SIG-M5 treated with dmso at 0.1 percent for 504 hours (cell line): ENCODE data around the gene TMED10.
A peak's percentile ranks its signal among the peaks of the same experiment; 100 is the strongest.
"Not testable (repeated sequence)": the region's sequence is repeated elsewhere in the genome, so short reads cannot be mapped to it uniquely, and the experiment has no call there.

Experiments used
- DNase-seq: peaks from one replicate; lab custom pipeline; 2025; ENCODE audit not compliant: unreplicated experiment; lab: John Stamatoyannopoulos, UW

The TMED10 gene

DNA sequence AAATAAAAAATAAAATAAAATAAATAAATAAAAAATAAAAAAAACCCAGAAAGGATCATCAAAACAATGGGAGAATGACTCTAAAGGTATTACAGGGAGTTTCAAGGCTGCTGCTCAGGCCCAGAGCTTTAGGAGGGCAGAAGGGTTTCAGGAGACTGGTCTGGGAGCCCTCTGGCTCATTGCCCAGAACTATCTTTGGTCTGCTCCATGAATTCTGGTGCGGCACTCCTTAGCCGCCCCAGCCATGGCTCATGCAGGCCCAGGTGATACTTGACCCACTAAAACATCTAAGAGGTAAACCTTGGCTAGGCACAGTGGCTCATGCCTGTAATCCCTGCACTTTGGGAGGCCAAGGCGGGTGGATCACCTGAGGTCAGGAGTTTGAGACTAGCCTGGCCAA lies 14.7 kb upstream of the TMED10 start:
- DNase-seq, result no peak

DNA sequence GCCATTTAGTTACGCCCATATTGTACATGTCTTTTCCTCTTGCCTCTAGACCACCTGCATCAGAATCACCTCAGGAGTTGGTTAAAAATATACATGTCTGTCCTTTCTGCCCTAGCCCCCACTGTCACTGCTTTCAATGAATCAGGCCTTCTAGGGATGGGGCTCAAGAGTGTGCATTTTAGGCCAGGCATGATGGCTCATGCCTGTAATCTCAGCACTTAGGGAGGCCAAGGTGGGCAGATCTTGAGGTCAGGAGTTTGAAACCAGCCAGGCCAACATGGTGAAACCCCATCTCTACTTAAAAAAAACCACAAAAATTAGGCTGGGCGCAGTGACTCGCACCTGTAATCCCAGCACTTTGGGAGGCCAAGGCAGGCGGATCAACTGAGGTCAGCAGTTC lies 13.6 kb upstream of the TMED10 start:
- no peak for DNase-seq

DNA sequence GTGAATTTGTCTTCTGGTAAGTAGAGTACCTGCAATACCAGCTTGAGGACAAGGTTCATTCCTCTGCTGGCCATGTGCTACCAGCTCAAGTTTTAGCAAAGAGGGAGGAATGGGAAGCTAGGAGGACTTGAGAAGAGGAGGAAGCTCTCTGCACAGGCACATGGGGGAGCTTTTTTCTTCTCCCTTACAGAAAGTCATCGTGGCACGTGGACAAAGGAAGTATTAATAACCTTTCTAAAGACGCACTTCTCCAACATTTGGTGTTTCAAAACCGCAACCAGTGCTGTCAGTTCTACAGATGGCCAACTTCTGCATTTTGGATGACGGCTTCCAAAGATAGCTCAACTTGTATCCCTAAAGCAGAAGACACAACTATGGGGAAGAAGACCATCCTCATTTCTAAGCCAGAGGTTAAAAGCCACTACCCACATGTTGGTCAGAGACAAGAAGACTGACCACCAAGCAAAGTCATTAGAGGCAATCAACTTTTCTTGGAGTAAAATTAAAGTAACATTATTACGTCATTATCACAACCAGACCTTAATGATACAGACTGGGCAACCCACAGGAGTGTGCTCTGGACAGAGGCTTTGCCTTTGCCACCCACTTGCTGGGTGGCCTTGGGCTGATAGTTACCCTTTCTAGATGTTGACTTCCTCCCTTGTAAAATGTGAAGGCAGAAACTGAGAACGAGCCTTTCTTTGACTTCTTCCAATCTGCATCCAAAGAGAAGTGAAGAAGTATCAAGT lies 12.3 kb upstream of the TMED10 start:
- DNase-seq, result peak; percentile 96

DNA sequence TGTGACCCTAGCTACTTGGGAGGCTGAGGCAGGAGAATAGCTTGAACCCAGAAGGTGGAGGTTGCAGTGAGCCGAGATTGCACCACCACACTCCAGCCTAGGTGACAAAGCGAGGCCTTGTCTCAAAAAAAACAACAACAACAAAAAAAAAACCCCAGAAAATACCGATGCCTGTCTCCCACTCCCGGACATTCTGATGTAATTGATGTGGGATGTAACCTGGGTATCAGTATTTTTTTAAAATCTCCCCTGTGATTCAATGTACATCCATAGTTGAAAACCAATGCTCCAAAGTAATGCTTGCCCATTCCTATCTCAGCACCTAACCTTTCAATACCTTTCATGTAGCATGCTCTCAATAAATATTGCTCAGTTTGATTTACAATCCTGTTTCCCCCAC lies 11.7 kb upstream of the TMED10 start:
- DNase-seq, result no peak

DNA sequence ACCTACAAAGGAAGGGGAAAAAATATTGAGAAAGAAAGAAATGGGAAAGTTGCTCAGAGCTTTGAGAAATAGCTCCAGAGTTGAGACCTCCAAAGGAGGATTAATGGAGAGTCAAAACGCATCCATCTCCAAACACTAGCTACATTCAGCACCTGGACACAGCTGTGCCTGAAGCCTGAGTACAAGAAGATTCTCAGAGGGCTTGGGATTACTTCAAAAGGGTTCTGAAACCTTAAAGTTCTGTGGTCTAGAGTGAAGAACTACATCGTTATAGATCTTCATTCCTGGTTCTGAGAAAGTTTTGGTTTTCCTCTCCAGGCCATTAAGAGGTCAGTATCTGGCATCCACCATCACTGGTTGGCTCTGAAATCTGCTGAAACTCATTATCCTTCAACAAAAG lies 10.5 kb upstream of the TMED10 start:
- DNase-seq, result no peak

DNA sequence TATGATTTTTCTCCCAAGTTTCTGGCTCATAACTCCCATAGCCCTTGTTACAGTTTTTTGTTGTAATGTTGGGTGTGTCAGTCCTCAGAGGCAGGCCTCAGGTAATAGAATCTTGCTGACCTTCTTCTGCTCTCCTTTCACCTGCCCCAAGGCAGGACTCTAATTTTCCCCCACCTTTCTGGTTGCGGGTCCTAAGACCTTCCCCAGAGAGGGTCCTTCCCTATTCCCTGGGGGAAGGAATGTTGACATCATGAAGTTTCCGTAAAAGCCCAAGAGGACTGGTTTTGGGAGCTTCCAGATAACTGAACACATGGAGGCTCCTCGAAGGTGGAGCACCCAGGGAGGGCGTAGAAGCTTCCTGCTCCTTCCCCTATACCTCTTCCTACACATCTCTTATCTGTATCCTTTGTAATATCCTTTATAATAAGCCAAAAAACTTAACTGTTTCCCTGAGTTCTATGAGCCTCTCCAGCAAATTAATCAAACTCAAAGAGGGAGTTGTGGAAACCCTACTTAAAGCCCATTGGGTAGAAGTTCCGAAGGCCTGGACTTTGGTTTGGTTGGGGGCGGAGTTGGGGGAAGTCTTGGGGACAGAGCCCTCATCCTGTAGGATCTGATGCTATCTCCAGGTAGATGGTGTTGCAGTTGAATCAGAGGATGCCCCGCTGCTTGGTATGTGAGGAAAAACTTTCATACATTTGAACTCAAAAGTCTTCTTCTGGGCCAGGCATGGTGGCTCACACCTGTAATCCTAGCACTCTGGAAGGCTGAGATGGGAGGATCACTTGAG lies 9.0 kb upstream of the TMED10 start:
- no peak for DNase-seq

DNA sequence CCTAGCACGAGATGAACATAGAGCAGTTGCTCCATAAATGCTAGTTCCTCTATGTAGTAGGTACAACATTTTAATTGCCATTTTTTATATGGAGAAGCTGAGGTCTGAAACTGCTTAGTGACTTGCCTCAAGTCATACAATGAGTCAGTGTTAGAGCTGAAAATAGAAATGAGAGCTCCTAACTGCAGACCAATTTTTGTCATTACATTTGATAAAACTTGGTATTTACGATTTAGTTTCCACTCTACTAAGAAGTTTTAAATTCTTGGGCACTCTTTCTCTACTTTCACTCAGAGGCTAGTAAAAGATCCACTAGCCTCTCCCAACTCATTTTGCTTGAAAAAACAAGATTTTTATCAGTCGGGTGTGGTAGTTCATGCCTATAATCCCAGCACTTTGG lies 8.1 kb upstream of the TMED10 start:
- peak; percentile 90 for DNase-seq

DNA sequence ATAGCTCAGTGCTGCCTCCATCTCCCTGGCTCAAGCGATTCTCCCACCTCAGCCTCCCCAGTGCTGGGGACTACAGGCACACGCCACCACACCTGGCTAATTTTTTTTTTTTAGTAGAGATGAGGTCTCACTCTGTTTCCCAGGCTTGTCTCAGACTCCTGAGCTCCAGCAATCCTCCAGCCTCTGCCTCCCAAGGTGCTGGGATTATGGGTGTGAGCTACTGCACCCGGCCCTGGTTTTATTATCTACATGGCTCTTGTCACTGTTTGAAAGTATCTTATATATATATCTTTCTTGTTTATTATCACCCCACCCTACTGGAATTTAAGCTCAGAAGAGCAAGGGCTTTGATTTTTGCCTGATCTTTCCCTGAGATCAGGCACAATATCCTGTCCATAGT lies 7.6 kb upstream of the TMED10 start:
- no peak for DNase-seq

DNA sequence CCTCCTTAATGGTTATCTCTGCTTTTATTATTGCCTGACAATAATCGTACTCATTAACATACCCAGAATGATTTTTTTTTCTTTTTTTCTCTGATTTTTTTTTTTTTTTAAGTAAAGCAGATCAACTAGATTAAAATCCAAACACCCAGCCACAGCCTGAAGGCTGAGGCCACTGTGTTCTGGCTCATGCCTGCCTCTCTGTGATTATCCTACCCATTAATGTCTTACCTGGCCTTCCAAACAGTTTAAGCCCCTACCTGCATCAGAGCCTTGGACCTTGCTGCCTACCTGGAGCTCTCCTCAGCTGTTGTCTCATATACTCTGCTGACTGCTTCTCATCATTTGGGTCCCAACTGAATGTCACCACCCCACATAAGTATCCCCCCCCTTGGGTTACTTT lies 6.8 kb upstream of the TMED10 start:
- DNase-seq, result no peak

DNA sequence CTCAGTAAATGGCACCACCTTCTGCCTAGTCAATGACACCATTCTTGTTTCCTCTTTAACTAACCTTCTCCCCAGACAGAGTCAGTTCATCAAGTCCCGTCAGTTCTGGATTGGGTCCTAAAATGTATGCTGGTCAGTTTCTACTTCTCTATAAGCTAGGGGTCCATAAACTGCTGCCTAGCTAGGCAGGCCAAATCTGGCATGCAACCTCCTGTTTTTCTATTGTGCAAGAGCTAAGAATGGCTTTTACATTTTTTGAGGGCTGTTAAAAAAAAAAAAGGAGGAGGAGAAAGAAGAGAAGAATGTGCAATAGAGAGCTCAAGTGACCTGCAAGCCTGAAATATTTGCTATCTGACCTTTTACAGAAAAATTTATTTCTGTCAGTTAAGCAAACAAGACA lies 6.4 kb upstream of the TMED10 start:
- peak; percentile 96 for DNase-seq

DNA sequence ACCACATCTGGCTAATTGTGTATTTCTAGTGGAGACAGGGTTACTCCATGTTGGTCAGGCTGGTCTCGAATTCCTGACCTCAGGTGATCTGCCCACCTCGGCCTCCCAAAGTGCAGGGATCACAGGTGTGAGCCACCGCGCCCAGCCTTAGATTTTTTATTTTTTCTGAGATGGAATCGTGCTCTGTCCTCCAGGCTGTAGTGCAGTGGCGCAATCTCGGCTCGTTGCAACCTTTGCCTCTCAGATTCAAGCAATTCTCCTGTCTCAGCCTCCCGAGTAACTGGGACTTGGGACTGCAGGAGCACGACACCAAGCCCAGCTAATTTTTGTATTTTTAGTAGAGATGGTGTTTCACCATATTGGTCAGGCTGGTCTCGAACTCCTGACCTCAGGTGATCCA lies 5.8 kb upstream of the TMED10 start:
- not testable (repeated sequence) for DNase-seq

DNA sequence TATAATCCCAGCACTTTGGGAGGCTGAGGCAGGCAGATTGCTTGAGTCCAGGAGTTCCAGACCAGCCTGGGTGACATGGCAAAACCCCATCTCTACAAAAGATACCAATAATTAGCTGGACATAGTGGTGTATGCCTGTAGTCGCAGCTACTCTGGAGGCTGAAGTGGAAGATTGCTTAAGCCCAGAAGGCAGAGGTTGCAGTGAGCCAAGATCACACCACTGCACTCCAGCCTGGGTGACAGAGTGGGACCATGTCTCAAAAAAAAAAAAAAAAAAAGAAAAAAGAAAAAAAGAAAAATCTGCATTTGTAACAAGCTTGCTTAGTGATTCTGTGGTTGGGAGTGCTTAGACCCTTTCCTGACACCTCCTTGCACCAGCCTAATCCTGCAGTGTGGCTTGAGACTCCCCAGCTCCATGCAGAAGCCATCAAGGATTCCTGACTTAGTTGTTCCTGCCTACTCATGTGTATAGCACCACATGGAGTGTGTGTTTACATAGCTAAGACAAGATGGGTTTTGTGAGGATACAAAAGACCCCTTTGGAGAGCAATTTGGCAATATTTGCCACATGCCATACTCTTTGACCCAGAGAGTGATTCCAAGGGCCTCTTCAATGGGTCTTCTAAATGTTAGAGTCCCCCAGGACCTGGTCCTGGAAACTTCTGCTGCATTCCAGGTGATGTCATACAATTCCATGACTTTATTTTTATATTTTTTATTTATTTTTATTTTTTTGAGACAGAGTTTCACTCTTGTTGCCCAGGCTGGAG lies 5.1 kb upstream of the TMED10 start:
- no peak for DNase-seq

DNA sequence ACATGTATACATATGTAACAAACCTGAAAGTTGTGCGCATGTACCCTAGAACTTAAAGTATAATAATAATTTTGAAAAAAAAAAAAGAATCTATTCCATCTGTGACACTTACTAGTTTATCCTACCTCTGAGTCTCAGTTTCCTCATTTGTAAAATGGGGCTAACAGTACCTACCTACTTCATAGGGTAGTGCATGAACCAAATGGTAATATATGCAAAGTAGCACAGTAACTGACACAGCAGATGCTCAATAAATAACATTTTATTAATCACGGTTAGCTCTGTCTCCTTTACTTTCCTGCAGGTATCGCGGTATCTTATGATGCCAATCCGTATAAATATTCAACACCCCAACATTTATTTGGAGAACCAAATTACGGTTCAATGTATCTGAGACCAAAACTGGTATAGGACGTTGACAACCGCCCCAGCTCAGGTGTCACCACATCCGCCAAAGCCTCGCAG lies 703 bp downstream of the TMED10 start:
- no peak for DNase-seq

DNA sequence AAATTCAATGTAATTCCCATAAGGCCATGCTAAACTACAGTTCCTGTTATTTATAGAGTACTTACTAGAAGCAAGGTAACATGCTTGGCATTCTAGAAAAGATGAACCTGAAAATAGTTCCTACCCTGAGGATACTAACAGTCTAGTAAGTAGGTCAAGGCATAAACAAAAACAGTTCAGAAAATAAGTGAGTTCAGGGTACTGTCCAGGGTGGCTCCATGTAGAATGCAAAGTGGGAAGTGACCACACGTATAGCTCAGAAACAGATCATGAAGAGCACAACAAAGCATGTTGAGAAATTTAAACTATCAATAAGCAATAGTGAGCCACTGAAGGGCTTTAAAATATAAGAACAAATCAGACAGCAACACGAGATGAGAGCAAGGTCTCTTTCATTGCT lies 2.3 kb downstream of the TMED10 start:
- no peak for DNase-seq

DNA sequence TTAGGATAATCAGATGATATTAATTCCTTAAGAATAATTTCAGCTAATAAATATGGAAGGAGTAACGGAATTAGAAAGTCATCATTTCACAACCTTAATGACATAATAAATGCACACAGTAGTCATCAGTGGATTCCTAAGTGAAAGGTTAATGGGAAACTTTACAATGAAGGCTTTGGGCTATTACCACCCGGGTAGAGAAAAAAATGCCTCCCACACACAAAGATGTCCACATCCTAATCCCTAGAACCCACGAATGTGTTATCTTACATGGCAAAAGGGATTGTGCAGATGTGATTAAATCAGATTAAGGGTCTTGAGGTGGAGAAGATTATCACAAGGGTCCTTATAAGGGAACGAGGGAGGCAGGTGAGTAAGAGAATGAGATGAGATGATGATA lies 5.6 kb downstream of the TMED10 start:
- no peak for DNase-seq

DNA sequence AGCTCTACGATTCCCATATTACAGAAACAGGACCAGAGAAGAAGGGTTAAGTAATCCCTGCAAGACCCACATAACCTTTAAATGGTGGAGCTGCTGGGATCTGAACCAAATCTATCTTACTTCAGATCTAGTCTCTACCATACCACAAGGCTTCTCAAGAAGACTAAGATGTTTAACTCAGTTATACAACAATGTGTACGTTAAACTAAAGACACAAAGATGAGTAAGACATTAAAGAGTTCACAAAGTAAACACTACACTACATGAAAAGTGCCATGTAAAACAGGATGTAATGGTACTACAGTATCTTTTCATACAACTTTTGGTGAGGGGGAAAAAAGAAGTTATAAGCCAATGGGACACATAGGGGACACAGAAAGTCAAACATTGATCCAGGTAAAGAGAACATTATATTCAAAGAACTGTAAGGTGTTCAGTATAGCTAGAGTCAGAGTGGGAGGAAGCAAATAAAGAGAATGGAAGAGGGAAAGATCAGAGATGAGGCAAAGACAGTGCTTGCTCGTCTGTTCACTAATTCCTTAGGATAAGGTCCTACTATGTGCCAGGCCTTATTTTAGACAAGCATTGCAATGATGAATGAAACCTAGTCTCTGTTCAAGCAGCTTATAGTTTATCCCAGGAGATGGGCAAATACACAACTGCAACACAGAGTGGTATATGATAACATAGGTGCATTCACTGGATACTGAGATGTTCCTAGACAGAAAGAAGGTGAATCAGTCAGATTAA lies 7.7 kb downstream of the TMED10 start:
- DNase-seq, result no peak

DNA sequence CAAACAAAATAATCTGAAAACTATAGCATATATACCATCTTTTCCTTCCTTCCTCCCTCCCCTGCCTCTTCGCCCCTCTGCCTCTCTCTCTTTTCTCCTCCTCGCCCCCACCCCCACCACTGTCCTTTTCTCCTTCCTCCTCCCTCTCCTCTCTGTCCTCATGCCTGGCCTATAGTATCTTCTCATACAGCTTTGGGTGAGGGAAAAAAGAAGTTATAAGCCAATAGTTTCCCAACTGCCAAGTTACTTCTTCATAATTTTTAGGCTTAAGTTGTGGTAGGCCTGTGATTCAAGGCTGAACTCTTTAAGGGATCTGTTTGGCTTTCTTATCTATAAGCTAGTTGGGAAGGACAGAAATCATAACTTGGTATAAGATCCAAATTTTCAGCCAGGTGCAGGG lies 9.1 kb downstream of the TMED10 start:
- DNase-seq, result no peak

DNA sequence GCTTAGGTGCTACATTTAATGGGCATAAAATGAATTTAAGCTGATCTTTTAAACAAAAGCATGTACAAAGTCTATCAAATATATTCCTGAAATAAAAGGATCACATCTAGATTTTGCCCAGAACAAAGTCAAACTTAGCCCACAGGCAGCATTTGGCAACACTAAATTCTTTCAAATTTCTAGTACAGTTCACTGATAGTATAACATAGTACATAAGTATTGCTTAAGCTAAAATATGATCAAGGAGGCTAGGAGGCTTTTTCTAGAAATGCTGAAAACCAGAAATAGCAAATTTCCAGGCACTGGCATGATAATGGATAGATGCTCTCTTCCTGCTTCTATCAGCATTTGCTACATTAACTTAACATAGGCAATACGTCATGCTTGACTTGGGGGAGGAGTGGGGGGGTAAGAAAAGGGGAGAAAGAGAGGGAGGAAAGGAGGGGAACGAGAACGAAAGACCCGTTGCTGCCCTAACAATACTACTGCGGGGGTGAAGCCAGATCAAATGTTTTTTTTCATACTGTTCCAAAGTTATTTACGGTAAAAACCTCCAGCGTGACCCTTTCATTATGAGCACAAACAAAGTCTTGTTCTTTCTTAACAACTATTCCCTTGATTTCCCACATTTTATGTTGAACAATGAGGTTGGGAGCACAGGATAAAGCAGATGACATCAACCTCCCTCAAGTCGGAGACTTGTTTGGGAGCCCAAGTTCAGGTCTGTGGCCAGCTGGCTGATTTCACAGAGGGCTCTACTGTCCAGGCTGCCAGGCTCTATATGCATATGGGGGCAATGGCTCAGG lies 10.6 kb downstream of the TMED10 start:
- DNase-seq, result no peak

DNA sequence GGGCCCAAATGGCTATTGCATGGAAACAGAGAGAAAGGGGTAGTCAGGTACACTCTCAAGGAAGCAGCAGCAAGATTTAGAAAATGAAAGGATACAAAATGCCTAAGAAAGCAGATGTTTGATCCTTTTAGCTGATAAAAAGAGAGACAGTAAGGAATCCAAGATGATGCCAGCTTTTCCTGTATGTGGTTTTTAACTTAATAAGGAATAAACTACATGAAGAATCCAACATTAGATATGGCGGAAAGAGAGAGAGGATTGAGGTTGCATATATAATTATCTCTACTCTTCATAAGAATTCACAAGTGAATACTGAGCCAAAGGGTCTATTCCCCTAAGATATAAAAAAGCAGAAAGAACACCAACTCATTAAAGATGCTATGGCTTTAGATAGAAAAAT lies 11.6 kb downstream of the TMED10 start:
- DNase-seq, result no peak

DNA sequence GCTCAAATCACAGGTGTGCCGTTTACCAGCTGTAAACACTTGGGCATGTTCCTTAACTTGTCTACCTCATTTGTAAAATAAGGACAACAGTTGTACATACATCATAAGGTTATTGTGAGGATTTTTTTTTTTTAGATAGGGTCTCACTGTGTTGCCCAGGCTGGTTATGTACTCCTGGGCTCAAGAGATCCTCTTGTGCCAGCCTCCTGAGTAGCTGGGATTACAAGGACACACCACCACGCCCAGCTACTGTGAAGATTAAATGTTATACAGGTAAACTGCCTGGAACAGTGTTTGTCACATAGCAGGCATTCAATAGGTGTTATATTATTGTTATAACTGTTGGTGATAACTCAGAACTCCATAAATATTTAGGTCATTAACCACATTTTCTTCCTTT lies 12.7 kb downstream of the TMED10 start:
- no peak for DNase-seq
